ENCODE results near the gene CTNND2. TPM values are rescaled to one million over a fixed set of nuclear protein-coding genes. Genes with fewer than 3 reads are reported as not detected.

CTNND2 gene
- total RNA-seq, 1 experiment from 2014 or later = not detected

DNA sequence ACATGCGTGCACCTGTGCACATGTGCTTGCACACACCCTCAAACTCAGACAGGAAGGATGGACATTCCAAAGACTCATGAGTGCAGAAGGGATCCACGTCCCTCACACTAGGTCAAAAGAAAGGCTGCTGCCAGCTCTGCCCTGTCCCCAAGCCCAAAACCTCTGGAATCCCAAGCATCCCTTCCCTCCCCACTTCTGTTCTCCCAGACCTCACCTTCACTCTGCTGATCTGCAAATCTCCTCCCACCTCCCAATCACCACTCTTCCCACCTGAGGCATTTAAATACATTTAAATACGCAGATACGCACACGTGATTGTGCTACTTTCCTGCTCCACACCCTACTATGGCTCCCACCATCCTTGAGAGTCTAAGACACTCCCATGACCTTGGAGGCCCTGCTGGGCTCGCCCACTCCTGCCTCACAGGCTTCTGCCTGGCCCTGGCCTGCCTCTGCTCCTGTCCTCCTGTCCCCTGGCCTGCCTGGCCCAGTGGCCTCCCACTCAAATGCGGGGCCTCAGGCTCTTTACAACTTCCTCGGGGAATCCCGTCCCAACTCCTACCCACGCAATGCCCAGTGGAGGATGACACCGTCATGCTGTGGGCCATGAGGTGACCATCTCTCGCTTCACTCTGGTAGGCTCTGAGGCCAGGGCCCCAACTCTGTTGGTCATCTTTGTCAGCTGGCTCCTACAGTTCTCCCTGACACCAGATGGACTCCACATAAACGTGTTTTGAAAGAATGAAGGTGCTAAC, 664.8 kb downstream of the CTNND2 start:
- no peak overlapping the region for H3K27ac ChIP-seq
- no peaks in the 10 kb centered on the region for H3K4me1 ChIP-seq (replicated peaks)
- no peaks in the 10 kb centered on the region for H3K36me3 ChIP-seq
- no peak for DNase-seq (ENCODE audit: low read depth in 1 of 2, low spot score in 2 of 2)
- peaks cover 3% of the 10 kb centered on the region; the same call in 1 of the 2 replicates for H3K27me3 ChIP-seq (replicated peaks)
- no peak overlapping the region for H3K4me3 ChIP-seq
- no peaks in the 10 kb centered on the region; the same call in 1 of the 2 replicates for H3K9me3 ChIP-seq (replicated peaks)

GRCh38 chr5:11234501-11234911, 669.7 kb downstream of the CTNND2 start:
- DNase-seq (ENCODE audit: low read depth in 1 of 2, low spot score in 2 of 2) = no peak
- H3K4me1 ChIP-seq (replicated peaks) = no peaks in the 10 kb centered on the region
- H3K36me3 ChIP-seq = no peaks in the 10 kb centered on the region
- H3K9me3 ChIP-seq (replicated peaks) = no peaks in the 10 kb centered on the region
- peaks cover 3% of the 10 kb centered on the region; the same call in 1 of the 2 replicates for H3K27me3 ChIP-seq (replicated peaks)
- H3K4me3 ChIP-seq = no peak overlapping the region
- H3K27ac ChIP-seq = no peak overlapping the region

GRCh38 chr5:11230890-11231289, 673.4 kb downstream of the CTNND2 start:
- Histone ChIP-seq H3K27ac (no peak overlapping the region), H3K27me3 (replicated peaks) (peaks cover 3% of the 10 kb centered on the region; the same call in 1 of the 2 replicates), H3K9me3 (replicated peaks) (no peaks in the 10 kb centered on the region), H3K36me3 (no peaks in the 10 kb centered on the region), H3K4me3 (no peak overlapping the region), H3K4me1 (replicated peaks) (no peaks in the 10 kb centered on the region)
- DNase-seq (ENCODE audit: low read depth in 1 of 2, low spot score in 2 of 2) = no peak

GRCh38 chr5:11227064-11227463, 677.2 kb downstream of the CTNND2 start:
- no peak overlapping the region for H3K27ac ChIP-seq
- H3K4me3 ChIP-seq = no peak overlapping the region
- H3K9me3 ChIP-seq (replicated peaks) = no peaks in the 10 kb centered on the region
- no peaks in the 10 kb centered on the region for H3K36me3 ChIP-seq
- no peak for DNase-seq (ENCODE audit: low read depth in 1 of 2, low spot score in 2 of 2)
- no peaks in the 10 kb centered on the region for H3K27me3 ChIP-seq (replicated peaks)
- H3K4me1 ChIP-seq (replicated peaks) = no peaks in the 10 kb centered on the region

GRCh38 chr5:11224436-11225187, 679.6 kb downstream of the CTNND2 start:
- DNase-seq (ENCODE audit: low read depth in 1 of 2, low spot score in 2 of 2) = no peak
- Histone ChIP-seq H3K9me3 (replicated peaks) (no peaks in the 10 kb centered on the region), H3K4me3 (no peak overlapping the region), H3K36me3 (no peaks in the 10 kb centered on the region), H3K27me3 (replicated peaks) (no peaks in the 10 kb centered on the region; the same call in 1 of the 2 replicates), H3K27ac (no peak overlapping the region), H3K4me1 (replicated peaks) (no peaks in the 10 kb centered on the region)

DNA sequence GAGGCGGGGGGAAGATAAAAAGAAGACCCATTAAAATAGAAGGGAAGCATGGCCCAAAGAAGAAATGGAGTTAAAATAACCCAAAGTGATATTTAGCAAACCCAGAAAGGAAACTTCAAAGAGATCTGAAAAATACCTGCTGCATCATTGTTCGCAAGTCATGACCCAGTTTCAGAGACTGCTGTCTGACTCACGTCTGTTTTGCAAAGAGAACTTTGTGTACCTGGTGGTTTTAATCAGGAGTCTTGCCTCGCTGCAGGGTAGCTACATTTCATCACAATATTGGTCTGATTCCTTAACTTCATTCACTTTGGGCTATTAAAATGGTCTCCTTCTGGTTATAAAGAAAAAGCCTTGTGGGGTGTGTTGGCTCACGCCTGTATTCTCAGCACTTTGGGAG, 682.1 kb downstream of the CTNND2 start:
- no peaks in the 10 kb centered on the region for H3K9me3 ChIP-seq (replicated peaks)
- peaks cover 5% of the 10 kb centered on the region; the same call in 1 of the 2 replicates for H3K27me3 ChIP-seq (replicated peaks)
- H3K27ac ChIP-seq = no peak overlapping the region
- no peaks in the 10 kb centered on the region for H3K4me1 ChIP-seq (replicated peaks)
- no peaks in the 10 kb centered on the region for H3K36me3 ChIP-seq
- no peak overlapping the region for H3K4me3 ChIP-seq
- no peak for DNase-seq (ENCODE audit: low read depth in 1 of 2, low spot score in 2 of 2)

DNA sequence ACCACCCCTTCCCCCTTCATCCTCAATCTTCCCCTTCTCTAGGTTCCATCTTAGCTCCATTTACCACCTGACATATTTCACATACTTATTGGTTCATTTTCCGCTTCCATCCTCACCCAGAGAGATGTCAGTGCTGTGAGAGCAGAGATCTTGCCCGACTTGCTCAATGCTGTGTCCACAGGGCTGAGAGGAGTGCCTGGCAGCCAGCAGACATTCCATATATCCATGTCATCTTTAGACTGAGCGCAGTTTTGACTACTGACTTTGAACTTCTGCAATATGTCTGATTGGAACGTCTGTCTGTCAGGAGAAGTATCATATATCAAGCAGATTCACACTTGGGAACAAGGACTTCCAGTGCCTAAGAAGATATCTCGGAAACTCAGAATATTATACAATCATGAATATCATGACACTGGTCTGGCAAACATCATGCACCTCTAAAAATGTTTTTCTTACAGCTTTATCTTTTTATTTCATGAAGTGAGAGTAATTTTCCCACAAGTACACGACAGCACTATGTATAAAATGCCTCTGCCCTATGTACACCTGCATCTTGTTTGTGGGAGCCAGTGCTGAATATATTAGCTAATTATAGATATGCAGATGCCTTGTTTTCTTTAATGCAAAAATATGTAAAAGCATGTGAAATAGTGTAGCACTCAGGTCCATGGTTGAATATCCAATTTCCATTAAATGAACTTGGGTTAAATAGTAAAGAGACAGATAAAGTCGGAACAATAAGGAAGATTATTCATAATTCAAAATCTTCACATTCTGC, 689.2 kb downstream of the CTNND2 start:
- H3K9me3 ChIP-seq (replicated peaks) = no peaks in the 10 kb centered on the region
- H3K27me3 ChIP-seq (replicated peaks) = peaks cover 30% of the 10 kb centered on the region
- no peaks in the 10 kb centered on the region for H3K36me3 ChIP-seq
- no peak overlapping the region for H3K4me3 ChIP-seq
- no peaks in the 10 kb centered on the region for H3K4me1 ChIP-seq (replicated peaks)
- no peak overlapping the region for H3K27ac ChIP-seq
- DNase-seq (ENCODE audit: low read depth in 1 of 2, low spot score in 2 of 2) = no peak

- Histone ChIP-seq H3K27ac (no peak overlapping the region), H3K36me3 (no peaks in the 10 kb centered on the region), H3K4me1 (replicated peaks) (no peaks in the 10 kb centered on the region), H3K9me3 (replicated peaks) (no peaks in the 10 kb centered on the region), H3K4me3 (no peak overlapping the region), H3K27me3 (replicated peaks) (peaks cover 30% of the 10 kb centered on the region)
- DNase-seq (ENCODE audit: low read depth in 1 of 2, low spot score in 2 of 2) = no peak
Measured at GRCh38 chr5:11212706-11213105, 691.5 kb downstream of the CTNND2 start.

DNA sequence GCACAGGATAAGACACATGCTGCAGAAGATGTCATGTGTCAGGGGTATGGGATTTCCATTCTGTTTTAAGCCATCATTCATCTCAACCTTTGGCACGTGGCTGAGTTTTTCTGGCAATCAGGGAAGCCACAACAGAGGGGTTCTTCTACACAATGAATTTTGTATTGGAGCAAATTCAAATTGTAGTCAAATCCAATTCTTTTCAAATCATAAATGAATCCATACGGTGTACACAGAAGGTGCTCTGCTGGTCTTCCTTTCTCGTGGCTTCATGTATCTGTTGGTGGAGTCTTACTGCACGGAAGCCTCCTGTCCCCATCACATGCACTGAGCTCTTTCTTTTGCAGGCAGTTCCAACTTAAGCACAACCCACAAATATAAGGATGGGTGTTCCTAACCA, 706.5 kb downstream of the CTNND2 start:
- Histone ChIP-seq H3K27ac (no peak overlapping the region), H3K4me3 (no peak overlapping the region), H3K9me3 (replicated peaks) (no peaks in the 10 kb centered on the region), H3K27me3 (replicated peaks) (peaks cover 45% of the 10 kb centered on the region), H3K36me3 (no peaks in the 10 kb centered on the region), H3K4me1 (replicated peaks) (no peaks in the 10 kb centered on the region; the same call in 1 of the 2 replicates)
- no peak for DNase-seq (ENCODE audit: low read depth in 1 of 2, low spot score in 2 of 2)

GRCh38 chr5:11191673-11192072, 712.6 kb downstream of the CTNND2 start:
- no peak for DNase-seq (ENCODE audit: low read depth in 1 of 2, low spot score in 2 of 2)
- no peaks in the 10 kb centered on the region for H3K36me3 ChIP-seq
- H3K4me3 ChIP-seq = no peak overlapping the region

DNA sequence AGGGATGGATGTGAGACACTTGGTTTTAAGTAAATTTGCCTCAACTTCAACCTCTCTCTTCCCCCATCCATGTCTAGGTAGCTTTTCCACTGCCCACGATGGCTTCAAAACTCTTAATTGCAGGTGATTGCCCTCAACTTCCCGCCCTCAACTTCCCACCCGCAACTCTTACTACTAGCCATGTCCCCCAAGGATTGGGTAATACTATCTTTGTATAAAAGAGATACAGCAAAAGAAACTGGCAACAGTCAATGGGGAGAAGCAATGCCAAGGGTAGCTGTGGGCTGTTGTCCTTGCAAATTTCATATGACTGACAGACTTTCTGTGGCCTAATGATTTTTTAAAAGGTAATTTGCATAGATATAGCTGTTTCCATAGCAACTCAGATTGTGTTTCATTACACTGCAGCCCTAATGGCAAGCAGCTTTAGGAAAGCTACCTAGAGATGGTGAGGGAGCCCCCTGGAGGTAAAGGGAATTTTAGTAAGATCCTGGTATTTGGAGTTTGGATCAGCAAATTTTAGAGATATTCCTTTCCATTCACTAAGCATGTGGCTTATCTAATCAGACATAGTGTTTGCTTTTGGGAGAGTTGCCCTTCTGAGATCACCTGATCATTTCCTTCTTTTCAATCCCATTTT, 721.7 kb downstream of the CTNND2 start:
- no peaks in the 10 kb centered on the region for H3K36me3 ChIP-seq
- peak in 1 of 2 experiments; percentile 49 for DNase-seq (ENCODE audit: low read depth in 1 of 2, low spot score in 2 of 2)
- H3K9me3 ChIP-seq (replicated peaks) = no peaks in the 10 kb centered on the region
- no peak overlapping the region for H3K27ac ChIP-seq
- peaks cover 7% of the 10 kb centered on the region; the same call in 1 of the 2 replicates for H3K27me3 ChIP-seq (replicated peaks)
- H3K4me3 ChIP-seq = no peak overlapping the region
- H3K4me1 ChIP-seq (replicated peaks) = no peaks in the 10 kb centered on the region

More at GRCh38 chr5:11191673-11192072, 712.6 kb downstream of the CTNND2 start:
- Histone ChIP-seq H3K27ac (no peak overlapping the region), H3K4me1 (replicated peaks) (no peaks in the 10 kb centered on the region), H3K9me3 (replicated peaks) (no peaks in the 10 kb centered on the region), H3K27me3 (replicated peaks) (peaks cover 21% of the 10 kb centered on the region)

DNA sequence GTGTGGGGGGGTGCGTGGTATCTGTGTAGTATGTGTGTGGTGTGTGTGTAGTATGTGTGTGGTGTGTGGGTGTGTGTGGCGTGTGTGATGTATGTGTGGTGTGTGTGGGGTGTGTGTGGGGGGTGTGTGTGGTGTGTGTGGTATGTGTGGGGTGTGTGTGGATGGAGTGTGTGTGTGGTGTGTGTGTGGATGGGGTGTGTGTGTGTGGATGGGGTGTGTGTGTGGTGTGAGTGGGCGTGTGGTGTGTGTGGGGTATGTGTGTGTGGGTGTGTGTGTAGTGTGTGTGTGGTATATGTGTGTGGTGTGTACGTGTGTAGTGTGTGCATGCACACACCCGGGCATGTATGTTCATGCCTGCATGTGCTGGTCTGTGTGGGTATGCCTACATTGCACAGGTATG, 722.3 kb downstream of the CTNND2 start:
- no peaks in the 10 kb centered on the region for H3K36me3 ChIP-seq
- DNase-seq (ENCODE audit: low read depth in 1 of 2, low spot score in 2 of 2) = no peak
- H3K4me1 ChIP-seq (replicated peaks) = no peaks in the 10 kb centered on the region
- H3K9me3 ChIP-seq (replicated peaks) = no peaks in the 10 kb centered on the region
- no peak overlapping the region for H3K4me3 ChIP-seq
- H3K27me3 ChIP-seq (replicated peaks) = peaks cover 11% of the 10 kb centered on the region
- no peak overlapping the region for H3K27ac ChIP-seq

DNA sequence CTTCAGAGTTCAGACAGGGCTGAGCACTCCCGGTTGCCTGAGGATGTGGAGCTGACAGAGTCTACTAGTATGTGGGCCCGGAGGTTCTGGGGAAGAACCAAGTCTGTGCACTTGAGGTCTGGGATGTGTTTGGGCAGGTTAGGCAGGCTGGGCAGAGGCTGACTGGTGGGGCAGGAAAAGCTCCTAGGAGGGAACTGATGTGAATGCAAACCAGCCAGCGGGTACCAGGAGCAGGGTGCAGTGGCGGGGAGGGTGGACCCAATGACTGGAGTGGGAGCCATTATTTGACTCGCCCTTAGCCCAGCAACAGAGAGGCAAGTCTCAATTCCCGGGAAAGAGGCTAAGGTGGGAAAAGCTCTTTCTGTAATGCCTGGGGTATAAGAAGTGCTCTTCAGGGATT, 723.4 kb downstream of the CTNND2 start:
- H3K9me3 ChIP-seq (replicated peaks) = no peaks in the 10 kb centered on the region
- no peaks in the 10 kb centered on the region for H3K36me3 ChIP-seq
- H3K27me3 ChIP-seq (replicated peaks) = peaks cover 15% of the 10 kb centered on the region
- H3K4me3 ChIP-seq = no peak overlapping the region
- no peak for DNase-seq (ENCODE audit: low read depth in 1 of 2, low spot score in 2 of 2)
- H3K27ac ChIP-seq = no peak overlapping the region
- H3K4me1 ChIP-seq (replicated peaks) = no peaks in the 10 kb centered on the region

Data from SJSA1 (cell line).